ENCODE results near the gene RNF114. TPM values are rescaled to one million over a fixed set of nuclear protein-coding genes. Genes with fewer than 3 reads are reported as not detected.

The RNF114 gene
- total RNA-seq, 1 donor, result 78.5 TPM

- Histone ChIP-seq H3K27ac (ENCODE audit: low read depth, low read length) (no peak overlapping the region), H3K4me3 (ENCODE audit: insufficient read depth, low read length) (no peak overlapping the region), H3K4me1 (ENCODE audit: insufficient read depth, low read length) (peaks cover 14% of the 10 kb centered on the region), H3K36me3 (ENCODE audit: insufficient read depth, low read length) (no peaks in the 10 kb centered on the region), H3K4me2 (ENCODE audit: insufficient read depth, low read length) (no peak overlapping the region), H3K79me2 (ENCODE audit: insufficient read depth, low read length) (no peaks in the 10 kb centered on the region), H3K9me3 (ENCODE audit: low read depth, low read length) (no peaks in the 10 kb centered on the region), H2AFZ (ENCODE audit: low read length) (no peak overlapping the region), H3K27me3 (ENCODE audit: insufficient read depth, low read length) (no peaks in the 10 kb centered on the region), H4K20me1 (ENCODE audit: insufficient read depth, low read length) (peaks cover 3% of the 10 kb centered on the region)
- TF ChIP-seq, protein P1, sequence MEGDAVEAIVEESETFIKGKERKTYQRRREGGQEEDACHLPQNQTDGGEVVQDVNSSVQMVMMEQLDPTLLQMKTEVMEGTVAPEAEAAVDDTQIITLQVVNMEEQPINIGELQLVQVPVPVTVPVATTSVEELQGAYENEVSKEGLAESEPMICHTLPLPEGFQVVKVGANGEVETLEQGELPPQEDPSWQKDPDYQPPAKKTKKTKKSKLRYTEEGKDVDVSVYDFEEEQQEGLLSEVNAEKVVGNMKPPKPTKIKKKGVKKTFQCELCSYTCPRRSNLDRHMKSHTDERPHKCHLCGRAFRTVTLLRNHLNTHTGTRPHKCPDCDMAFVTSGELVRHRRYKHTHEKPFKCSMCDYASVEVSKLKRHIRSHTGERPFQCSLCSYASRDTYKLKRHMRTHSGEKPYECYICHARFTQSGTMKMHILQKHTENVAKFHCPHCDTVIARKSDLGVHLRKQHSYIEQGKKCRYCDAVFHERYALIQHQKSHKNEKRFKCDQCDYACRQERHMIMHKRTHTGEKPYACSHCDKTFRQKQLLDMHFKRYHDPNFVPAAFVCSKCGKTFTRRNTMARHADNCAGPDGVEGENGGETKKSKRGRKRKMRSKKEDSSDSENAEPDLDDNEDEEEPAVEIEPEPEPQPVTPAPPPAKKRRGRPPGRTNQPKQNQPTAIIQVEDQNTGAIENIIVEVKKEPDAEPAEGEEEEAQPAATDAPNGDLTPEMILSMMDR (IDR thresholded peaks at IDR 0.05; ENCODE audit: extremely low read depth, low read depth, low read length), result no peak
- DNase-seq (ENCODE audit: insufficient read length, low spot score, missing footprints), result no peak
Observed at GRCh38 chr20:49969234-49969633, 33.0 kb downstream of the RNF114 start.

GRCh38 chr20:49969946-49970345 is 33.7 kb downstream of the RNF114 start:
- DNase-seq (ENCODE audit: insufficient read length, low spot score, missing footprints), result no peak
- Histone ChIP-seq H3K36me3 (ENCODE audit: insufficient read depth, low read length) (no peaks in the 10 kb centered on the region), H2AFZ (ENCODE audit: low read length) (no peak overlapping the region), H3K79me2 (ENCODE audit: insufficient read depth, low read length) (no peaks in the 10 kb centered on the region), H4K20me1 (ENCODE audit: insufficient read depth, low read length) (peaks cover 3% of the 10 kb centered on the region), H3K27ac (ENCODE audit: low read depth, low read length) (no peak overlapping the region), H3K4me1 (ENCODE audit: insufficient read depth, low read length) (peaks cover 14% of the 10 kb centered on the region), H3K4me3 (ENCODE audit: insufficient read depth, low read length) (no peak overlapping the region), H3K9me3 (ENCODE audit: low read depth, low read length) (no peaks in the 10 kb centered on the region), H3K27me3 (ENCODE audit: insufficient read depth, low read length) (no peaks in the 10 kb centered on the region), H3K4me2 (ENCODE audit: insufficient read depth, low read length) (no peak overlapping the region)
- TF ChIP-seq, protein P1 (IDR thresholded peaks at IDR 0.05; ENCODE audit: extremely low read depth, low read depth, low read length), result no peak

GRCh38 chr20:49970498-49970897 is 34.3 kb downstream of the RNF114 start:
- no peaks in the 10 kb centered on the region for H3K79me2 ChIP-seq (ENCODE audit: insufficient read depth, low read length)
- peaks cover 3% of the 10 kb centered on the region for H4K20me1 ChIP-seq (ENCODE audit: insufficient read depth, low read length)
- H3K36me3 ChIP-seq (ENCODE audit: insufficient read depth, low read length), result no peaks in the 10 kb centered on the region
- no peaks in the 10 kb centered on the region for H3K9me3 ChIP-seq (ENCODE audit: low read depth, low read length)
- H3K27ac ChIP-seq (ENCODE audit: low read depth, low read length), result no peak overlapping the region
- no peak overlapping the region for H3K4me3 ChIP-seq (ENCODE audit: insufficient read depth, low read length)
- no peaks in the 10 kb centered on the region for H3K27me3 ChIP-seq (ENCODE audit: insufficient read depth, low read length)
- no peak overlapping the region for H3K4me2 ChIP-seq (ENCODE audit: insufficient read depth, low read length)
- H2AFZ ChIP-seq (ENCODE audit: low read length), result no peak overlapping the region
- TF ChIP-seq, protein P1 (IDR thresholded peaks at IDR 0.05; ENCODE audit: extremely low read depth, low read depth, low read length), result no peak
- no peak for DNase-seq (ENCODE audit: insufficient read length, low spot score, missing footprints)
- H3K4me1 ChIP-seq (ENCODE audit: insufficient read depth, low read length), result peaks cover 14% of the 10 kb centered on the region

DNA sequence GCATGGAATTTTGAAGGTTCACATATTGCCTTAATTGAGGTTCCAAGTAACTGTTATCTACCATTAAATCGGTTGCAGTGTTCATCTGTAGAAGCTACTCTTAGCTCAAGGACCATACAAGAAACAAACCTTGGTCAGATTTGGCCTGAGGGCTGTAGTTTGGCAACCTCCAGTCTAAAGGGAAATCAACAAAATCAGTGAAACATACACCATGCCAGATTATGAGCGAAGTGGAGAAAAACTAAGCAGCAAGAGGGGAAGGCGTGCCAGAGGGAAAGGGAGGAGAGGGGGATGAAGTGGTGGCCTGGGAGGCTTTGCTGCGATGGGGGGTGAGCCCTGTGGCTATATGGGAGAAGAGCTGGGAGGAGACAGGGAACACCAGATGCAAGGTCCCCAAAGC is 37.8 kb downstream of the RNF114 start:
- Histone ChIP-seq H3K27ac (ENCODE audit: low read depth, low read length) (no peak overlapping the region), H3K36me3 (ENCODE audit: insufficient read depth, low read length) (no peaks in the 10 kb centered on the region), H2AFZ (ENCODE audit: low read length) (no peak overlapping the region), H3K4me2 (ENCODE audit: insufficient read depth, low read length) (no peak overlapping the region), H3K79me2 (ENCODE audit: insufficient read depth, low read length) (no peaks in the 10 kb centered on the region), H3K9me3 (ENCODE audit: low read depth, low read length) (no peaks in the 10 kb centered on the region), H3K4me3 (ENCODE audit: insufficient read depth, low read length) (no peak overlapping the region), H3K4me1 (ENCODE audit: insufficient read depth, low read length) (peaks cover 12% of the 10 kb centered on the region), H4K20me1 (ENCODE audit: insufficient read depth, low read length) (peaks cover 3% of the 10 kb centered on the region), H3K27me3 (ENCODE audit: insufficient read depth, low read length) (no peaks in the 10 kb centered on the region)
- no peak for DNase-seq (ENCODE audit: insufficient read length, low spot score, missing footprints)
- TF ChIP-seq, protein P1 (IDR thresholded peaks at IDR 0.05; ENCODE audit: extremely low read depth, low read depth, low read length), result no peak

All from osteoblast (primary cell).